ENCODE data around the gene GPR156.
"Not testable (repeated sequence)": the region's sequence is repeated elsewhere in the genome, so short reads cannot be mapped to it uniquely, and the experiment has no call there.

Gene GPR156

GRCh38 chr3:120284747-120285507 is at the start of gene GPR156:
GPR156 (minus strand) TSS chr3:120285222; CDS start chr3:120244098, 41,124 bp downstream.
- DNase-seq (ENCODE audit: low spot score): no peak

- no peak for DNase-seq (ENCODE audit: low spot score)
Measured at GRCh38 chr3:120332646-120333045, 47.6 kb upstream of the GPR156 start.

GRCh38 chr3:120331076-120331475 is 46.1 kb upstream of the GPR156 start:
- DNase-seq (ENCODE audit: low spot score): no peak

GRCh38 chr3:120326784-120327183 is 41.8 kb upstream of the GPR156 start:
- DNase-seq (ENCODE audit: low spot score): no peak

GRCh38 chr3:120324190-120324589 is 39.2 kb upstream of the GPR156 start:
- no peak for DNase-seq (ENCODE audit: low spot score)

- not testable (repeated sequence) for DNase-seq (ENCODE audit: low spot score)
Measured at GRCh38 chr3:120323761-120324160, 38.7 kb upstream of the GPR156 start.

- no peak for DNase-seq (ENCODE audit: low spot score)
Measured at GRCh38 chr3:120311863-120312794, 27.1 kb upstream of the GPR156 start.

- DNase-seq (ENCODE audit: low spot score): no peak
Measured at GRCh38 chr3:120306519-120307455, 21.8 kb upstream of the GPR156 start.

GRCh38 chr3:120304616-120305015 is 19.6 kb upstream of the GPR156 start:
- no peak for DNase-seq (ENCODE audit: low spot score)

GRCh38 chr3:120302361-120302760 is 17.3 kb upstream of the GPR156 start:
- no peak for DNase-seq (ENCODE audit: low spot score)

GRCh38 chr3:120300971-120301370 is 15.9 kb upstream of the GPR156 start:
- DNase-seq (ENCODE audit: low spot score): peak; percentile 30

- DNase-seq (ENCODE audit: low spot score): no peak
Measured at GRCh38 chr3:120299403-120299802, 14.4 kb upstream of the GPR156 start.

GRCh38 chr3:120298996-120299395 is 14.0 kb upstream of the GPR156 start:
- no peak for DNase-seq (ENCODE audit: low spot score)

- not testable (repeated sequence) for DNase-seq (ENCODE audit: low spot score)
Measured at GRCh38 chr3:120291552-120291951, 6.5 kb upstream of the GPR156 start.

- DNase-seq (ENCODE audit: low spot score): no peak
Measured at GRCh38 chr3:120289636-120290035, 4.6 kb upstream of the GPR156 start.

GRCh38 chr3:120286465-120286864 is 1.4 kb upstream of the GPR156 start:
- DNase-seq (ENCODE audit: low spot score): no peak

- DNase-seq (ENCODE audit: low spot score): no peak
Measured at GRCh38 chr3:120285508-120285841, 453 bp upstream of the GPR156 start.

- no peak for DNase-seq (ENCODE audit: low spot score)
Measured at GRCh38 chr3:120281261-120281660, 3.8 kb downstream of the GPR156 start.

- DNase-seq (ENCODE audit: low spot score): no peak
Measured at GRCh38 chr3:120280566-120280965, 4.5 kb downstream of the GPR156 start.

- DNase-seq (ENCODE audit: low spot score): no peak
Measured at GRCh38 chr3:120280026-120280425, 5.0 kb downstream of the GPR156 start.

- no peak for DNase-seq (ENCODE audit: low spot score)
Measured at GRCh38 chr3:120276767-120277166, 8.3 kb downstream of the GPR156 start.

- no peak for DNase-seq (ENCODE audit: low spot score)
Measured at GRCh38 chr3:120275618-120276017, 9.4 kb downstream of the GPR156 start.

All from HuH-7.5 (cell line).